HG02981 (cell line): ENCODE results near the gene GLG1.

ENCODE experiments used
- ATAC-seq: cut with Tn5 transposase; IDR thresholded peaks from one replicate; pipeline ENCODE4 v1.9.1; 2021; ENCODE audit warnings: mild to moderate bottlenecking, moderate library complexity; ENCODE audit not compliant: unreplicated experiment

GLG1 gene

DNA sequence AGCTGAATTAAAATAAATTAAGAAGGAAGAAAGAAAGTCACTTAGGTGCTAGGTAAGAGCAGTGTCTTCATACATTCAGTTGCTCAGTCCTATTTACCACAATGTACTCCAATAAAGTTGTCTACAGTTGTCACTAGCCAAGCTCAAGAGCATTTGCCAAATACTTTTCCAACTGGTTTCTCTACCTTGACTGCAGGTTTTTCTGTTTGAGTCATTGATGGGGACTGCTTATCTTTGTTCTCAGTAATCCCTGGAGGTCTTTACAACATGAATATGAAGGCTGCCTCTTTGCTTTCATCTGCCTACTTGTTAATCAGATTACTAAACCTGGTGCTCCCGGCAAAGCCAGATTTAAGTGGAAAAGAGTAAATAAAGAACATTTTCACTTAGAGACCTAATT is 121.0 kb downstream of the GLG1 start:
- no peak for ATAC-seq

DNA sequence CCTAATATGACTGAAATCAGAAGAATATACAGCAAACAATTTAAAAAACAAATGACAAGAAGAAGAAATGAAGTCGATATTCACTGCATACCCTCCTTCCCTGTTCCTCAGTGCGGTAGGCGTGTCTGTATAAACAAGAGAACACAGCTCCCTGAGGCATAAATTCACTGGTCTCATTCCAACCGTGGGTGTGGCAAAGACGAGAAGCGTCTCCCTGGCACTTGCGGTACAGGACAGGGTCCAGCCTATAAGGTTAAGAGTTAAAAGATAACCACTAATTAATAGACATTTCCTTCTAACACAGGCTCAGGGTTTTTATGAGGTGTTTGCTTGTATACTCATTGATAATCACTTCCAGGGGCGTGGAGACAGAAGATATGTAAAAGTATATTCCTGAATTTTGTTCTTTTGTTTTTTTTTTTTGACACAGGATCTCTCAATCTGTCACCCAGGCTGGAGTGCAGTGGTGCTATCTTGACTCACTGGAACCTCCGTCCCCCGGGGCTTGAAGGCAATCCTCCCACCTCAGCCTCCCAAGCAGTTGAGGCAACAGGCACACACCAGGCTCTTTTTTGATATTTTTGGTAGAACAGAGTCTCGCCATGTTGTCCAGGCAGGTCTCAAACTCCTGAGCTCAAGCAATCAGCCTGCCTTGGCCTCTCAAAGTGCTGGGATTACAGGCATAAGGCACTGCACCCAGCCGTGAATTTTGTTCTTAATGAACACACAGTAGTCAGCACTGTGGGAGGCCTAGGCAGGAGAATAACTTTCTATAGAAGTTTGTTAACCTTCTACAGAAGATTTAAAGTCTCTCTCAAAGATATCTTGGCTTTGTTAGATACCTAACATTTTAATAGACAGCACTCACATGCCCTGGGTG is 126.5 kb downstream of the GLG1 start:
- no peak for ATAC-seq

DNA sequence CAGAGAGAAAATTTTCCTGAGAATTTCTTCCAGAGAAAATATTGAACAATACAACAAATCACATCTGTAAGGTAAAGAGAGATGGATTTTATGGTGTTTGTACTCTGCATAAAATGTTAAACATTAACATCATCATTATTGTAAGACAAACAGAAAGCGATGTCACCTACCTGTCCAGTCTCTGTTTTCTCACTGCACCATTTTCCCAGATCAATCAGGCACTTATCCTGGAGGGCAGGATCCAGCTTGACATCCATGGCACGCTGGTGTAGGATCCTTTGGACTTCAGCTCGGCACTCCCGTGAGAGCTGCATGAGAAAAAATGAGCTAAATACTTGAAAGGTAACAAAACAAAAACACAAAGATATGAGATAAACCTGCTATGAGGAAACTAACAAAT is 129.7 kb downstream of the GLG1 start:
- ATAC-seq = no peak

DNA sequence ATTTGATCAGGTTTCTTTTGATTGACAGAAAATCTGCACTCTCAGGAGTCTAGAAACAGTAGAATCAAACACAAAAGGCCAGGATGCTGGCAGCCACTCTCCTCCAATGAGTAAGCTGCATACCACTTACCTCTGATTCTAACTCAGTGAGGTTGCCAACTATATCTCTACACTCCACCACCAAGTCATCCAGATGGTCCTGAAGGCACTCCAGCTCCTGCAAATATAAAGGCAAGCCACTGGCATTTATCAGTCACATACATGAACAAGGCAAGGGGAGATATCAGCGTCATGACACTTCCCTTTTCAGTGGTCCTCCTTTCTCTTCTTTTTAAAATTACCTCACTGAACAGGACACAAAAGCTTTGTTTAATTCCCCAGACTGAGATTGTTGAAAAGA is 132.5 kb downstream of the GLG1 start:
- ATAC-seq = no peak

DNA sequence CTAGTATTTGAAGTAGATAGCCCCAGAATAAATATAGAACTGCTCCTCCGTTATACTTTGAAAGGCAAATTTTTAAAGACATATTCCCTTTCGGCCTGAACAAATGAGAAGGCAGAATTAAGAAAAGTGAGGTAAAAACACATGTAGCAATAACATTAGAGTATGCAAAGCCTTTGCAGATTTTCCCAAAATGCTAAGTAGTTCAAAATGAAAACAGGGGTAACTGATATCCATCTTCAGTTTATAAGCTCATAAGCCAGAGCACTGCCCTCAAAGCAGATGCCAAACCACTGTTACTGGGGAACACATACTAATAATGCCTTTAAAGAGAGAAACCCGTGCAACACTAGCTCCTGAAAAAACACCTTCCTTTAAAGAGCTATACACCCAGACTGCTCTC is 134.4 kb downstream of the GLG1 start:
- ATAC-seq = no peak

DNA sequence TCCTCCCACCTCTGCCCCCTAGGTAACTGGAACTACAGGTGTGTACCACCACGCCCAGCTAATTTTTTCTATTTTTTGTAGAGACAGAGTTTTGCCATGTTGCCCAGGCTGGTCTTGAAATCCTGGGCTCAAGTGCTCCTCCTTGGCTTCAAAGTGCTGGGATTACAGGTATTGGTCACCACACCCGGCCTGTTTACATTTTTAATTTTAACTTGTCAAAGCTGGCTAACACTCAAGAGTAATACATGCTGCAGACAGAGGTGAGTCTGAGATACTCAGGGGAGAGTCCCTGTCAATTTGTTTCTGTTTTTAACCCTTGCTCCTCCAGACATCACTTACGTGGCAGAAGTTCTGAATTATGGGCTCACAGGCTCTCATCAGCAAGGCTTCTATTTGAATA is 134.9 kb downstream of the GLG1 start:
- ATAC-seq = no peak

DNA sequence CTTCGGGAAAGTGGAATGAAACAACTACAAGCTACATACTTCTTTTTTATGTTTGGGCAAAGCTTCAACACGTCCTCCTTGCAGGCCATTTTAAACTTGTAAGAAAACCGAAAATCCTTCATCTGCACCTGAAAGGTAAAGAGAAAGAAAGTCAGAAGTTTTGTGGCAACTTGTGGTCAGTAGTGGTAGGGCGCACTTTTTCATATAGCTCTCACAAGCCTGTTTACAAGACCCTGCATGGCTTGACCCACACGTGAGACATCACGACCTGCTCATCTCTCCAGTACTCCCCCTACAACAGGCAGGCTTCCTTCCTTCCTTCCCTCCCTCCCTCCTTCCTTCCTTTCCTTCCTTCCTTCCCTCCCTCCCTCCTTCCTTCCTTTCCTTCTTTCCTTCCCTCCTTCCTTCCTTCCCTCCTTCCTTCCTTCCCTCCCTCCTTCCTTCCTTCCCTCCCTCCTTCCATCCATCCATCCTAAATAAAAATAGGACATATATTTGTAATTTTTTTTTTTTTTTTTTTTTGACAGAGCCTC is 136.9 kb downstream of the GLG1 start:
- no peak for ATAC-seq

DNA sequence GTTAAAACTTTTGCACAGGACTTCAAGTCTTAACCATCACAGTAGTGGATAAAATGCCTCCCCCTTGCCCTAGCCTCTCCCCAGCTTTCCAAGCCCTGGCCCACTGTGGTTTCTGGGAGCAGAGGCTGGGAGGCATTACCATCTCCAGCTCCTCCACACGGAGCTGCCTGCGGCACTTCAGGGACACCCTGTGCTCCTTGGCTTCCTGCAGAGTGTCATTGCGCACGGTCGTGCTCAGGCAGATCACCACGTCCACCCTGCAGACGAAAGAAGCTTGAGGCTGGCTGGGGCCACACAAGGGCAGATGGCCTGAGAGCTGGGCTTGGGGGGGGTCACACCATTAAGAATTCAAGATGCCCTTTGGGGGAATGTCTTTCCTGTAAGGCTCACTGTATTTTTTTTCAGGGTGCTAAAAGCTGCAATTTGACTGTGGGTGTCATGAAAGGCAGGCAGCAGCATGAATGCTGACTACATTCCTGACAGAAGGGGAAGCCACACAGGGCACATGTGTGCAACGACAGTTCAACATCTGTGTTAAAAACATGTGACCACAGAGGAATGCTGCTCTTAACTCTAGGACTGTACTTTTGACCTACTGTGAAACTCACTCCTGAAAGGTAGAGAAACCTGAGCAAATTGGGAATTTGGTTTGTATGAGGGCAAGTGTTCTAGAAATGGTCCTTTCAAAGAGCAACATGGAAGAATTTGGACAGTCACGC is 137.9 kb downstream of the GLG1 start:
- no peak for ATAC-seq

DNA sequence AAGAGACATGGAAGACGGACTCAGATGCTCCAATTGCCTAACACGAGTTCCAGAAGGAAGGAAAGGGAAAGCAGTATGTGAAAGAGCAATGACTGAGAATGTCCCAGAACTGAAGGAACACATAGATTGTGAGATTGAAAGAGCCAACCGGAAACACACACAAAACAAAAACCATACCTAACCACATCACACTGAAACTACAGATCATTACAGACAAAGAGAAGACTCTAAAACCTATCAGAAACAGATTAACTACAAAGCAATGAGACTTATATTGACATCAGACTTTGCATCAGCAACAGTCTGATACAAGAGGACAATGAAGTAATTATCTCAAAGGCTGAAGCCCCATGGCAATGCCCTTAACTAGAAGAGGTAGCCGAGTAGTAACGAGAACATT is 140.0 kb downstream of the GLG1 start:
- no peak for ATAC-seq

DNA sequence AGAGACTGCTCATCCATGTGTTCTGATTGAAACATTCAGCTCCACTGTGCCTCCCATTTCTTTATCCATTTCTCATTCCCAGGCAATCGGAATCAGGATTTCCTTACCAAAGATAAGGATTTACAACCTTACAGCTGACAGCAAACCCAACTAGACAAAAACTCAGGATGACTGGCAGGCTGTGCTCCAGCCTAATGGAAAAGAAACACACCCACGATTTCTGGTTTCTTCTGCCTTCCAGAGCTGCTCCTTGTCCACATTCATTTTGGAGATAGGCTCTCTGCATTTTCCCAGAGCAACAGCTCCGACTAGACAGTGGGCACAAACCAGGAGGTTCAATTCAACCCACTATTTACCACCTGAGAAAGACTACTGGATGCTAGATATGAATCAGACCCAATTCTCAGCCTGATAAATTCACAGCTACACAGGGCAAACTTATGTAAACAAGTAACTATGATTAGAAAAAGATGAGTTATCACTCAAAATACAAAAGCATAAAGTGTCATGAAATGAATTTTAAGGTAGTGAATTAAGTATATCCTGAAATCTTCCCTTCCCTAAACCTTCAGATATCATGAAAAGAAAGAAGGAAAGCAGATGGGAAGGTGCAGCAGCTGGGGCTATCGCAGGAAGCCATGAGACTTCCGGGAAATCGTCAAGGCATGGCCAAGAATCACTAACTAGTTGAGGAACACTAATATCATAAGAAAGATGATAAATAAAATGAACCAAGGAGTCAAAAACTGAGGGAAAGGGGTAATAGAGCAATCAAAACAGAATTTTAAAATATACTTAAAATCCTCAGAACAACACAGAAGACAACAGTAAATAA is 140.8 kb downstream of the GLG1 start:
- no peak for ATAC-seq

DNA sequence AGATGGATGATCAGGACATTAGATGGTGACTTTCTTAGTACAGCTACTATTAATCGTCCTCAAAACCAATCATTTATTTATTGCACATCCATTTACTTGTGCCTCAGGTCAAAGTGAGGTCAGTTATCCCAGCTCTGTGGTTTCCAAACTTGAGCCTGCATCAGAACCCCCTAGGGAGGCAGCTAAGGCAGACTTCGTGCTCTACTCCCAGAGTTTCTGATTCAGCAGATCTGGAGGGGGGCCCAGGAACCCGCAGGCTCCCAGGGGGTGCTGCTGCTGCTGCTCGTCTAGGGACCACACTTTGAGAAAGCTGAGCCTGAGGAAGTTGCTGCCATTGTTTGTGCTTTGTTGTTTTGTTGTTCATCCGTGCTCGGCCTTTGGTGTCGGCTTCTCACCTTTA is 141.6 kb downstream of the GLG1 start:
- no peak for ATAC-seq

DNA sequence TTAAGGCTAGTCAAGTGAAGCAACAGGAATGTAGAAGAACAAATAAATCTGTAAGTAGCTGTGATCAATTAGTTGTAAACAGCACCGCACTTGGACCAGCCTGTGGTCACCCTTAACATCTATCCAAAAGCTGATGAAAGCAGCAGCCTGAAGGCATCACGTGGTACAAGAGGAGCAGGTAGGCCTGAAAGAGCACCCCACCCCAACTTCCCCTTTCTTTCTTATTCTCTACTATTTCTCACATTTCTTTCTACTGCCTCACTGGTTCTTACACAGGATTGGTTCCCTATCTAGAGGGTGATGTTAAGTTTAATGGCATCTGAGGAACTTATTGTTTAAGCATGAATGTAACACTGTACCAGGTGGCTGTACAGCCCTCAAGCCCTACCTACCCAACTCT is 143.0 kb downstream of the GLG1 start:
- ATAC-seq = no peak

DNA sequence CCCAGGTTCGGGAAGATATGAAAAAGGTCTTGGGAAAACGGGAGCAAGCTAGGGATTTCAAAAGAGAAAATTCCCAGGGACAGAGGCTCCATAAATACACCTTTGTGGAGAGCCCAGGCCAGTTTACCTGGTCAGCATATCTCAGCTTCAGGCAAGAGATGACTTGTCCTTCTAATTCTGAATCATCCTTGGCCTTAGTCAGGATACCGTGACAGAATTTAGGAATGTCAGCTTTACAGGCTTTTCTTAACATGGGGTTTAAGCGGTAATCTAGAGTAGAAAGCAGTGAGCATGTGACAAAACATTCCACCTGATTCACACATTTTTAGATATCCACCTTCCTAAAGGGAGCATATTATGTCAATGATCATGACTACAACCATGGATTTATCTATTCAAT is 144.6 kb downstream of the GLG1 start:
- ATAC-seq = no peak

DNA sequence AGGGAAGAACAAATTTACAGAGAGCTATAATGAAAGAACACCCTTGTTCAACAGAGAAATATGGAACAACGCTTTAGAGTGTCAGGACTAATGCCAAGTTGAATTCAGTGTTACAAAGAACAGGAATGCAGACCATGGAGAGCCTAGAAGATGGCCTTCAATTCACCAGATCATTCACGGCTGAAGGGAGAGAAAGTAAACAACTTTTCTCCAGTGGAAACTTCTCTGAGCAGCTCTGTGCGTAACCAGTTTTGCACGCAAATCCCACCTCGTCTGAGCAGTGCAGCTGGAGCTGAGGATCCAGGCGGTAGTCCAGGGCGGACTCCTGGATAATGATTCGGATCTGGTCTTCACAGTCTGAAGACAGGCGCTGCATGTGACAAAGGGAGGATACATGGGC is 145.1 kb downstream of the GLG1 start:
- no peak for ATAC-seq

DNA sequence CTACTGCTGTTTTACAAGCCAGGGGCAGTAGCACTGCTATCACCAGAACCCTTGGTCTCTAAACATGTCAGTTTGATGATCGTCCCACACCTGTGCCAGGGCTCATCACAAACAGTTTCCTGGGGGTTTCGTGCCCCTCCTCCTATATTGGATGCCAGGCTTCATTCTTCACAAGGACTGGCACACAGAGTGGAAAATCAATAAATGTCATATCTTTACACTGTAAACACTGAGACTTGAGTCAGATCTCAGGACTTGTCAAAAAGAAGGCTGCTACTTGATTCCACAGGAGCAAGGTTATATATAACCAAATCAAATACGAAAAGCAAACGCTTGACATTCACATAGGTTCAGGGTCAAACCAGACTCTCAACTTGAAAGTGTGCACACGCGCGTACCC is 146.4 kb downstream of the GLG1 start:
- ATAC-seq = no peak

DNA sequence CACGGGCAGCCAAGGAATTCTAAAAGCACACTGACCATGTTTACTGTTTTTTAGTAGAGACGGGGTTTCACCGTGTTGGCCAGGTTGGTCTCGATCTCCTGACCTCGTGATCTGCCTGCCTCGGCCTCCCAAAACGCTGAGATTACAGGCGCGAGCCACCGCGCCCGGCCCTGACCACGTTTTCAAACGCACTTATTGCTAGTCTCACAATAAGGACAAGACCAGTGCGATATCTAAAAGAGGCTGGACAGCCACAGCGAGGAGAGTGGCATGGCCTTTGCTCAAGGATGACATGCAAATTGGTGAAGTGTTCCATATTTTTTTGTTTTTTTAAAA is 150.7 kb downstream of the GLG1 start:
- ATAC-seq = no peak

DNA sequence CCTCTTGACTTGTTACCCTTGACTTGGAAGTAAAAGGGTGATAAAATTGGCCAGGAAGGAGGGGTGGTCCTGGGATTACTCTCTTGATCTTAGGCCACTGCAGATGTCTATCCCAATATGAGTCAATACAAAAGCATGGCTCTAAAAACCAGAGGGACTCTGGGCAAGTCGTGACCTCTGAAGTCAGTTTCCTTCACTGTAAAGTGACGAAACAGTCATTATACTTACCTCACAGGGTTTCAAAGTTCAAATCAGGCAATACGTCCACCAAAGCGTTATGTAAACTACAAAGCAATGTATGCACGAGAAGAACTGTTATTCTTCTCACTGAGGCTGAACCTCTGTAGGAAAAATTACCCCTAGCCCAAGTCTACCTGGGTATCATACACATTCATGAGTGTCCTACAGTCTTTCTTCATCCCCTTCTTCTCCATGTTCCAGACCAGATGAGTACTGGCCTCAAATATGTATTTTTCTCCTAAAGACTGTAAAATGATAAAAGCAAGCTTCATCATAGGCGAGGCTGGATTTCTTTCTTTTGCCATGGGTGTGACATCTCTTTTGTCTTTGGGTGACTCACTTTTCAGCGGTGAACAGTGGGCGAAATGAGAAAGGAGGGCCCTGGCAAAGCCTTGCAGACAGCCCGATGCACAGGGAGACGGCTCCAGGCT is 151.2 kb downstream of the GLG1 start:
- no peak for ATAC-seq

DNA sequence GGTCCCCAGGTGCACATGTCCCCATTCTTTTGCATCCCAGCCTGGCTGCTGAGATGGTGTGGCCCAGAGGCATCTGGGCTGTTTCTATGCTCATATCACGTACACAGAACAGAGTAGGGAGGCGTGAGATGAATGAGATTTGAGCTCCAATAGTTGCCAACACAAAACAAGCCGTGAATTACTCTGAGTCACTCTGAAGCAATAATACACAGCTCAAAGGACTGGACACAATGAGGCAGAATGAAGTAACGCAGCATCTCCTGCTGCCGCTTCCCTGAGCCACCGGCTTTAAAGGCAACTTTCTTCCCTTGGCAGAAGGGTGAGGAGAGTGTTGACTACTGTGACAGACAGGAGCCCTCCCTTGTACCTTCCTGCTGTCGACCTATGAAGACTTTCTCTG is 151.7 kb downstream of the GLG1 start:
- ATAC-seq = no peak

DNA sequence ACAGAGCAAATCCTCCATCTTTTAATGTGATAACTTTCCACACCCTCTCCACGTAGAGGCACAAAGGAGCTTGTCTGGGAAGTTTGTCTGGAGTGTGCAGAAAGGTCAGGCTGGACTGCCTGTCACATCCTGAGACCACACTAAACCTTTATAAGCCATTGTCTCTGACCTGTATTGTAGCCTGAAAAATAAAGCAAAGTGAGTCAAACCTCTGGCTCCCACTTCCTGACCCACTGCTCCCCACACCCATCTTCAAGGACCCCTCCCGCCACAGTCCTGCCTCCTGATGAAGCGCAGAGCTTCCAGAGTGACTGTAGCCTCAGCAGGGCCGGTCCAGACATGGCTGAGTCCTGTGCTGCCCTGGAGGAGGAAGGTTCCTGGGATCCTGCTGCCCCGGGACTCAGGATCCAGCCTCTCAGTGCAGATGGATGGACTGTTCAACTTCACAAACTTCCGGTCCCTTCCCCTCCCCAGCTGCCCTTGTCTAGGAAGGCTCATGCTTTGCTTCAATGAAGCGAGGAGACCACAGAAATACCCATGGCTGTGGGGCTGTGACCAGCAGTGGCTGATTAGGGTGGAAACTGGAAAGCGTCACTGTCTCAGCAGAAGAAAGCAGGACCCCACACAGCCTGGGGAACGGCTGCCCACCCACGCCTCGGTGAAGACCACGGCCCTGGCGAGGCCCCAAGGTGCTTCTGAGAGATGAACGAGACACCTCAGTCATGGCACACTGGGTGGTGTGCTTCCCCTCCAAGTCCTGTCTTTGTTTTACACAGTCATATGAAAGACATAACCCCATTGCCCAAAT is 154.8 kb downstream of the GLG1 start:
- ATAC-seq = peak; percentile 90
